ENCODE measurements around the gene MED10. TPM values are rescaled to one million over a fixed set of nuclear protein-coding genes. Genes with fewer than 3 reads are reported as not detected.

The MED10 gene
- total and polyA plus RNA-seq, 2 donors (not counting 3 experiments of a cell fraction or from before 2014, with no cell fraction given): 55.6 to 56.3 TPM

DNA sequence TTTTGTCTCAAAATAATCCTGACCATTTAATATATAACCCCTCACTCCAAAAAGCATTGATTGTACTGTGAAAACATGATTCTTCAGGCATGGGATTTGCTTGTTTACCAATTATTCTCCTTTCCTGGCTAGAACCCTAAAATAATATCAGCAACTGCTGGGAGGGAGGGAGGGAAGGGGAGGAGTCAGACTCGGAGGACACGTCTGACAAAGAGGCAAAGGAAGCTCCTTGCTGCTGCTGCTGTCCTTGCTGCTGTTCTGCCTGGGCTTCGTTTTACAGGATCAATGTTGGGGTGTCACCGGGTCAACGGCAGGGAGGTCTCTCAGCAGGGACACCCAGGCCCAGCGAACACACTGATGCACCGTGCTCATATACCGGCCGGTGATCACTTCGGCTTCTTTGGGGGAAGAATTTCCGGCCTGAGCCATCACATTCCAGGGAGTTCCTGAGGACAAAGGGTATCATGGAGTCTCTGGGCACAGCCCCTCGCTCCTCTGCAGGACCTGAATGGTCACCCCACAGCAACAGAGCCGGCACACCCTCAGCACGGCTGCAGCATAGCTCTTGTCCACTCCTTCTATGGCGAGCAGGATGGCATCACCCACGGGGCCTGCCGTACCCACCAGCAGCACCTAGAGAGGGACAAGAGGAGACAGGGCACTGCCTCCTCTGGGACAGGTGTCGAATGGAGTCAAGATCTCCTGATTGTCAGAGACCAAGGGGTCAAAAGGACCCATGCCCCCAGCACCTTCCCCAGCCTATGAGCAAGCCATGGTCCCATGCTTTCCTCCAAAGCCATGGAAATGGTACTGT lies 27.9 kb downstream of the MED10 start:
- Histone ChIP-seq H3K27me3 (ENCODE audit: control insufficient read depth in 2 of 2, insufficient read depth in 2 of 2, low read length in 2 of 2) (no peaks in the 10 kb centered on the region), H3K36me3 (ENCODE audit: control insufficient read depth in 2 of 2, extremely low read depth in 1 of 2, insufficient read depth in 2 of 2, low read length in 2 of 2) (no peaks in the 10 kb centered on the region), H3K9me3 (replicated peaks; ENCODE audit: control insufficient read depth, insufficient read depth, low read length) (no peaks in the 10 kb centered on the region), H3K4me2 (ENCODE audit: insufficient read depth, low read length) (no peak overlapping the region), H3K9me1 (replicated peaks; ENCODE audit: control insufficient read depth, extremely low read depth, insufficient read depth, low read length) (no peaks in the 10 kb centered on the region), H3K27ac (ENCODE audit: insufficient read depth, low read depth, low read length) (no peak overlapping the region), H3K9ac (replicated peaks; ENCODE audit: extremely low read depth, insufficient read depth, low read length) (no peak overlapping the region), H3K4me3 (replicated peaks in 1 of 3; ENCODE audit: insufficient read depth in 1 of 3, low read depth in 1 of 3, low read length in 3 of 3) (no peak overlapping the region), H3K4me1 (ENCODE audit: control insufficient read depth, extremely low read depth, insufficient read depth, low read length) (no peaks in the 10 kb centered on the region), H4K20me1 (replicated peaks; ENCODE audit: control insufficient read depth, extremely low read depth, insufficient read depth, low read length) (no peaks in the 10 kb centered on the region), H3K79me2 (ENCODE audit: control insufficient read depth, insufficient read depth, low read length) (no peaks in the 10 kb centered on the region), H2AFZ (ENCODE audit: low read depth, low read length) (peak overlapping the region; percentile 50)
- TF ChIP-seq, protein P1, sequence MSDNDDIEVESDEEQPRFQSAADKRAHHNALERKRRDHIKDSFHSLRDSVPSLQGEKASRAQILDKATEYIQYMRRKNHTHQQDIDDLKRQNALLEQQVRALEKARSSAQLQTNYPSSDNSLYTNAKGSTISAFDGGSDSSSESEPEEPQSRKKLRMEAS (IDR thresholded peaks at IDR 0.05; ENCODE audit: insufficient read depth, insufficient read length): no peak
- TF ChIP-seq, protein P2, sequence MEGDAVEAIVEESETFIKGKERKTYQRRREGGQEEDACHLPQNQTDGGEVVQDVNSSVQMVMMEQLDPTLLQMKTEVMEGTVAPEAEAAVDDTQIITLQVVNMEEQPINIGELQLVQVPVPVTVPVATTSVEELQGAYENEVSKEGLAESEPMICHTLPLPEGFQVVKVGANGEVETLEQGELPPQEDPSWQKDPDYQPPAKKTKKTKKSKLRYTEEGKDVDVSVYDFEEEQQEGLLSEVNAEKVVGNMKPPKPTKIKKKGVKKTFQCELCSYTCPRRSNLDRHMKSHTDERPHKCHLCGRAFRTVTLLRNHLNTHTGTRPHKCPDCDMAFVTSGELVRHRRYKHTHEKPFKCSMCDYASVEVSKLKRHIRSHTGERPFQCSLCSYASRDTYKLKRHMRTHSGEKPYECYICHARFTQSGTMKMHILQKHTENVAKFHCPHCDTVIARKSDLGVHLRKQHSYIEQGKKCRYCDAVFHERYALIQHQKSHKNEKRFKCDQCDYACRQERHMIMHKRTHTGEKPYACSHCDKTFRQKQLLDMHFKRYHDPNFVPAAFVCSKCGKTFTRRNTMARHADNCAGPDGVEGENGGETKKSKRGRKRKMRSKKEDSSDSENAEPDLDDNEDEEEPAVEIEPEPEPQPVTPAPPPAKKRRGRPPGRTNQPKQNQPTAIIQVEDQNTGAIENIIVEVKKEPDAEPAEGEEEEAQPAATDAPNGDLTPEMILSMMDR (IDR thresholded peaks at IDR 0.05; ENCODE audit: extremely low read depth in 1 of 2, insufficient read depth in 1 of 2, low read depth in 1 of 2, low read length in 2 of 2): no peak
- no peak for TF ChIP-seq POLR2A (IDR thresholded peaks at IDR 0.05; ENCODE audit: low read depth, low read length)
- TF ChIP-seq FOS (IDR thresholded peaks at IDR 0.05; ENCODE audit: borderline replicate concordance, insufficient read depth, low read length): no peak
- no peak for TF ChIP-seq GATA2 (IDR thresholded peaks at IDR 0.05; ENCODE audit: insufficient read depth, insufficient read length, low read depth, low read length)
- TF ChIP-seq MYC (IDR thresholded peaks at IDR 0.05; ENCODE audit: low read depth, low read length): no peak
- TF ChIP-seq JUN (IDR thresholded peaks at IDR 0.05; ENCODE audit: borderline replicate concordance, insufficient read depth, insufficient read length, low read depth): no peak
- TF ChIP-seq POLR2AphosphoS5 (IDR thresholded peaks at IDR 0.05; ENCODE audit: insufficient read depth, low read depth, low read length): no peak
- TF ChIP-seq EZH2 (IDR thresholded peaks at IDR 0.05; ENCODE audit: borderline replicate concordance, low read depth, low read length, severe bottlenecking): no peak
- intact Hi-C loops (cut with micrococcal nuclease): no loop called here
- peak; percentile 32 for DNase-seq (ENCODE audit: low read depth, low spot score)
- dilution Hi-C loops (cut with MboI; ENCODE audit: extremely low pct_ligation_motif_present, low sequenced_read_pairs): no loop called here
- CTCF ChIA-PET: interaction anchor here (1.0 kb wide), 1 partner anchor 85 kb away, joined by 4 read pairs; no protein-coding TSS in a partner anchor
- BruUV-seq (replicated peaks): no TSS peak
- POLR2A ChIA-PET: no interaction called here
- FAIRE-seq: peak; percentile 43

Data from endothelial cell of umbilical vein (primary cell).